ENCODE results near the gene COPE.

Gene COPE

DNA sequence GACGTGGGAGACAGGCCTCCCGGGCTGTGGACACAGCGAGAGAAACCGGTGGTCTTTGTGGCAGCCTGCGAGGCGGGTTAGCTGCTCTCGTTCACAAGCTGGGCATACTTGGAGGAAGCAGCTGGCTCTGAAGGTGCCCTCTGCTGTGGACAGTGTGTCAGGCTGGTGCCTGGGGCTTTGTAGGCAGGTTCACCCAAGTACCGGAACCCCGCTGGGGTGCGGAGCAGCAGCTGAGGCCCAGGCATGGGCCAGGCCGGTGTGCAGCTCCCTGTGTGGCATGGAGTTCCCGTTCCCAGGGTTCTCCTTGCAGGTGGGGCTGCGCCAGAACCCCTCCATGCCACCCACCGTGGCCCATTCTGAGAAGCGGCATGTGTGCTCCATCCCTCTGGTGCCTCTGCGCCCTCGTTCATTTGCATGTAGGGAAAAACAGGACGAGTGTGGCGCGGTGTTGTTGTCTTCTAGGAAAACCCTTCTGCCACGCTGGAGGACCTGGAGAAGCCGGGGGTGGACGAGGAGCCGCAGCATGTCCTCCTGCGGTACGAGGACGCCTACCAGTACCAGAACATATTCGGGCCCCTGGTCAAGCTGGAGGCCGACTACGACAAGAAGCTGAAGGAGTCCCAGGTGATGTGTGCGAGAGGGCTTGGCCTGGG, 67.4 kb downstream of the COPE start:
- no peak for DNase-seq (ENCODE audit: low read depth)

- DNase-seq (ENCODE audit: low read depth), result no peak
These were observed 68.5 kb downstream of the COPE start for GRCh38 chr19:18850471-18851375.

DNA sequence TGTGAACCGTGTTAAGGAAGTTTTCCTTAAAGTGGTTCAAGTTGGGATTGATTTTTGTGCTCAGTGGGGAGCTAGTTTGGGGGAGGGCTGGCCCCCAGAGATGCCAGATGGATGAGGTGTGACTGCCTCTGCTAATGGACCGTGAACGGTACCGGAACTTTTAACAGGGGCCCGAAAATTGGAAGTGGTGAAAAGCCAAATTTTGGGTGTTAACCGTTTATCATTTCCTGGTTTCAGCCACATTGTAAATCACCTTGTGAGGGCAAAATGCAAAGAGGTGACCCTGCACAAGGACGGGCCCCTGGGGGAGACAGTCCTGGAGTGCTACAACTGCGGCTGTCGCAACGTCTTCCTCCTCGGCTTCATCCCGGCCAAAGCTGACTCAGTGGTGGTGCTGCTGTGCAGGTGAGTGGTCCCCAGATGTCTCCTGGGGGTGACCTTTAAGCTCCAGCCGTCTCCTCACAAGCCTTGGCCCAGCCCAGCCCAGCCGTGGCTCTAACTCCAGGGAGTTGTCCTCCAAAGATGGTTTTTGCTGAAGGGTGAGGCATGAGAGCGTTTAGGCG, 69.3 kb downstream of the COPE start:
- DNase-seq (ENCODE audit: low read depth), result no peak
